ENCODE measurements around the gene SLC25A21.

SLC25A21 gene

DNA sequence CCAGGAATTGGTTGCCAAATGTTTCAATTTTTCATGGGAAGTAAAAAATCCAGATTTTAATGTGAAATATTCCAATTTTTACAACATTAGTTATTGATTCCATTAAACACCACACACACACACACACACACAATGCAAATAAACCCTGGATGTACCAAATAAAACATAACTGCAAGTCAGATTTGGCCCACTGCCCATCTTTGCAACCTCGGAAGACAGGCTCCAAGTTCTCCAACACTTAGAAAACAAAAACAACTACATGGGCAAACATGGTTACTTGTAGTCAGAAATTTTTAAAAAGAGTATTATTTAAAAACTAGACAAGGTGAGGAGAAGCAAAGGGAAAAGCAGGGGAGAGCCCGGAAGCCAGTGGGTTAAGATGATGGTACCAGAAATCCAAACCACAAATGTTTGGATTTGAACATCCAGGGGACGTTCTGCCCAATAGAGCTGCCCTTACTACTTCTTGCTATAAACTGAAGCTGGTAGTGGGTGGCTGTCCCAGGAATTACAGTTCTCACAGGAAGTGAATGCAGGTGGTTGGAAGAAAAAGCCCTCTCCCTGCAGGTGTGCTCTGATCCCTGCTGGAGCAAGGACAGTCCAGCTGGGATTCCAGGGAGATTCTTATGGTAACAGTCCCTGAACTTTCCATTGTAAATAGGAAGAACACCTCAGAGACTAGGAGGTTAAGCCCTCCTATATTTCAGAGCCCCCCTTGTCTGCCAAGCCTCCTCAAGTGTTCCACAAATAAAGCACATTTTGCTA, 111.7 kb downstream of the SLC25A21 start:
- H3K4me3 Mint-ChIP-seq: no peak overlapping the region
- no peaks in the 10 kb centered on the region for H3K36me3 Mint-ChIP-seq (ENCODE audit: insufficient read depth)
- ATAC-seq (replicated peaks; ENCODE audit: extremely low read depth, poor library complexity, severe bottlenecking) (no peak), DNase-seq (ENCODE audit: low spot score in 2 of 2) (no peak)
- no peak overlapping the region for H3K27ac Mint-ChIP-seq (ENCODE audit: low read depth)
- H3K4me1 Mint-ChIP-seq: no peaks in the 10 kb centered on the region
- peaks cover 29% of the 10 kb centered on the region for H3K9me3 Mint-ChIP-seq
- no peaks in the 10 kb centered on the region for H3K27me3 Mint-ChIP-seq

DNA sequence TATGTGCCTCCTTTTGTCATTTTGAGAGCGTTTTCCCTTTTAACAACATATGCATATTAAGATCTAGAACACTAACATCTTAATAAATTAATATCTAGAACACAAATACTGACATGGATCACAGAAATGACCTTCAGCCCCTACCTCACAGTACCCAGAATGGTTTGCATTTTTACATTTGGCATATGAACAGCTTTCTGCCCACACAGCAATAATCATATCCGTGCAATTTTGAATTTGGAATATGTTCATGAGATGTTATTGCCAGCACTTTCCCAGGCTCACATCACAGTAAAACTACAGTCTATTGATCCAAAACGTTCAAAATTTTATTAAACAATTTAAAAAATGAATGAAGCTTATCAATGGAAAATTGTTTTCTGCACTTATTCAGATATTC, 114.6 kb downstream of the SLC25A21 start:
- H3K27ac Mint-ChIP-seq (ENCODE audit: low read depth): no peak overlapping the region
- no peak for DNase-seq (ENCODE audit: low spot score in 2 of 2)
- no peaks in the 10 kb centered on the region for H3K4me1 Mint-ChIP-seq
- H3K4me3 Mint-ChIP-seq: no peak overlapping the region
- no peaks in the 10 kb centered on the region for H3K36me3 Mint-ChIP-seq (ENCODE audit: insufficient read depth)
- H3K27me3 Mint-ChIP-seq: no peaks in the 10 kb centered on the region
- ATAC-seq (replicated peaks; ENCODE audit: extremely low read depth, poor library complexity, severe bottlenecking): no peak
- peaks cover 34% of the 10 kb centered on the region for H3K9me3 Mint-ChIP-seq

DNA sequence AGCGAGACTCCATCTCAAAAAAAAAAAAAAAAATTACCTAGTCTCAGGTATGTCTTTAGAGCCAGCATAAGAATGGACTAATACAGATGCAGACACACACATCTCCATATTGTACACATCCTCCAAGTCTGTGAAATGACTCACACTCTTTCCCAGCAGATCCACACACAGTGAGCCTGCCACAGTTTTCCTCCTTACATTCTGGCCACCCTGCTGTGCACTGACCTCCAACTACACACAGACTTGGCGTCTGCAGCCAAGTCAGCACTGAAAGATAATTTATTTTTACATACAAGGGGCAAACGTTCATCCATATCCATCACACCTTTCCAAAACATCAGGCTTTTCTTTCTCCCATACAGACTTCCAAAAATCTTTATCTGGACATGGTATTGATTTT, 115.9 kb downstream of the SLC25A21 start:
- no peaks in the 10 kb centered on the region for H3K27me3 Mint-ChIP-seq
- H3K9me3 Mint-ChIP-seq: peaks cover 29% of the 10 kb centered on the region
- ATAC-seq (replicated peaks; ENCODE audit: extremely low read depth, poor library complexity, severe bottlenecking) (no peak), DNase-seq (ENCODE audit: low spot score in 2 of 2) (no peak)
- no peaks in the 10 kb centered on the region for H3K4me1 Mint-ChIP-seq
- H3K4me3 Mint-ChIP-seq: no peak overlapping the region
- no peaks in the 10 kb centered on the region for H3K36me3 Mint-ChIP-seq (ENCODE audit: insufficient read depth)
- H3K27ac Mint-ChIP-seq (ENCODE audit: low read depth): no peak overlapping the region

DNA sequence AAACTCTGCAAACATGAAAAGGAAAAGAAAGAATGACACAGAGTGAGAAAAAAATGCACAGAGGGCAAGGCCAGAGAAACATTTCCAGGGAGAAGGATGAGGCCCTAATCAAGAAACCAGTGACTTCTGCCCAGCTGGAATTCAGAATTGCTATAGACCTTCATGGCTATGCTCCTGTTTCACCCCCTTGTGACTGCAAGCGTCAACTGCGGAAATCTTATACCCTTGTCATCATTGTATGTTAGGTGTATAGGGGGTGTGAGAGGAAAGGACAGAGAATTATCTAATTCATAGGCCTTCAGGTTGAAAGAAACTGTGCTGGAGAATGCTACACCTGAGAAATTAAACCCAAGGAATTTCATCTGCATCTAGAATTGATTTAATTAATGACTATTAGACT, 117.5 kb downstream of the SLC25A21 start:
- ATAC-seq (replicated peaks; ENCODE audit: extremely low read depth, poor library complexity, severe bottlenecking) (no peak), DNase-seq (ENCODE audit: low spot score in 2 of 2) (no peak)
- H3K27me3 Mint-ChIP-seq: no peaks in the 10 kb centered on the region
- H3K27ac Mint-ChIP-seq (ENCODE audit: low read depth): no peak overlapping the region
- no peak overlapping the region for H3K4me3 Mint-ChIP-seq
- H3K4me1 Mint-ChIP-seq: no peaks in the 10 kb centered on the region
- no peaks in the 10 kb centered on the region for H3K36me3 Mint-ChIP-seq (ENCODE audit: insufficient read depth)
- H3K9me3 Mint-ChIP-seq: peaks cover 39% of the 10 kb centered on the region

DNA sequence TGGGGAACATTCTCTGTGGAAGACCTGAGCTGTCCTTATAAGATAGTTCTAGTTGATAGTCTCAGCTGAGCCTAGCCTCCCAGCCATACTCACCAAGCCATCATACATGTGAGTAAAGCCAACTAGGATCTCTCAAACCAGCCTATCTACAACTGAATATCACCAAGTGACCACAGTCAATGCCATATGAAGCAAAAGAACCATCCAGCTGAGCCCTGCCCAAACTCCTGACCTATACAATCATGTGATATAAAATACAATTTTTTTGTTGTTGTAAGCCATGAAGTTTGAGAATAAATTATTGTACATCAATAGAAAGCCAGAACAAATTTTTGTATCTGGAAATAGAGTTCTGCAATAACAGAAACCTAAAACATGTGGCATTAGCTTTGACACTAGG, 118.3 kb downstream of the SLC25A21 start:
- no peaks in the 10 kb centered on the region for H3K4me1 Mint-ChIP-seq
- no peaks in the 10 kb centered on the region for H3K27me3 Mint-ChIP-seq
- ATAC-seq (replicated peaks; ENCODE audit: extremely low read depth, poor library complexity, severe bottlenecking) (no peak), DNase-seq (ENCODE audit: low spot score in 2 of 2) (no peak)
- peaks cover 39% of the 10 kb centered on the region for H3K9me3 Mint-ChIP-seq
- no peak overlapping the region for H3K27ac Mint-ChIP-seq (ENCODE audit: low read depth)
- H3K36me3 Mint-ChIP-seq (ENCODE audit: insufficient read depth): no peaks in the 10 kb centered on the region
- no peak overlapping the region for H3K4me3 Mint-ChIP-seq

DNA sequence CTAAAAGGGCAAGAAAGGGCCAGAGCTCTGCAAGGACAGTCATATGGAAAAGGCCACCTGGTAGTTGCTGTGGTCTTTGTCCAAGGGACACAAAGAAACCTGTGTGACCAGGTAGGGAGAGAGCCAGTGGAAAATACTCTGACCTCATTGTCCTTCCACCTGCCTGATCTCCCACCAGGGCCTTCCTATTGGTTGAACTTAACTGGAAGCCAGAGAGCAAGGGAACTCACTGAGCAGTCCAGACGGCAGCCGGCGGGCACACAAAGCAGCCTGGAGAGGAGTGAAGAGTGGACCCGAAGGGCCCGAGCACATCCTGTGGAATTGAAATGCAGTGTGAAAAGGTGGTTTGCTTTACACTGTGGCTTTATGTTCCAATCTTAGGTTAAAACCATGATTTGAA, 120.7 kb downstream of the SLC25A21 start:
- Mint-ChIP-seq H3K36me3 (ENCODE audit: insufficient read depth) (no peaks in the 10 kb centered on the region), H3K27me3 (no peaks in the 10 kb centered on the region), H3K27ac (ENCODE audit: low read depth) (no peak overlapping the region), H3K4me3 (no peak overlapping the region), H3K4me1 (no peaks in the 10 kb centered on the region), H3K9me3 (peaks cover 40% of the 10 kb centered on the region)
- ATAC-seq (replicated peaks; ENCODE audit: extremely low read depth, poor library complexity, severe bottlenecking) (no peak), DNase-seq (ENCODE audit: low spot score in 2 of 2) (no peak)

DNA sequence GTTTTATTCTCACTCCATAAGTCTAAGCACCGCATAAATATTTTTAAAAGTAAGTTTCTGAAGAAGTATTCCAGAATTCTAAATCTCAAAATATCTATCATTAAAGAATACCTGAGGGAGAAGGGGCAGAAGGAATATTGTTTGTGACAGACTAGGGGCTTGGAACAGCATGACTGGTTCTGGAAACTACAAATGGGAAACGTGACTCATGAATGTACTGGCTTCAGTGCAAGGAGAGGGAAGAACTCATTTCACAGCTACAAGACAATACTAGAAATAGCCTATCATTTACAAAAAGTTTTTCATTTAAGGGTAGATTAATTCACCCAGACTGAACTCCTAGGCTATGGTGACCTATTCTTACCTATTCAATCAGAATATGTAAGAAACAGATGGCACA, 121.3 kb downstream of the SLC25A21 start:
- DNase-seq (ENCODE audit: low spot score in 2 of 2) (no peak), ATAC-seq (replicated peaks; ENCODE audit: extremely low read depth, poor library complexity, severe bottlenecking) (no peak)
- no peaks in the 10 kb centered on the region for H3K27me3 Mint-ChIP-seq
- no peaks in the 10 kb centered on the region for H3K36me3 Mint-ChIP-seq (ENCODE audit: insufficient read depth)
- H3K27ac Mint-ChIP-seq (ENCODE audit: low read depth): no peak overlapping the region
- H3K9me3 Mint-ChIP-seq: peaks cover 36% of the 10 kb centered on the region
- H3K4me3 Mint-ChIP-seq: no peak overlapping the region
- H3K4me1 Mint-ChIP-seq: no peaks in the 10 kb centered on the region

DNA sequence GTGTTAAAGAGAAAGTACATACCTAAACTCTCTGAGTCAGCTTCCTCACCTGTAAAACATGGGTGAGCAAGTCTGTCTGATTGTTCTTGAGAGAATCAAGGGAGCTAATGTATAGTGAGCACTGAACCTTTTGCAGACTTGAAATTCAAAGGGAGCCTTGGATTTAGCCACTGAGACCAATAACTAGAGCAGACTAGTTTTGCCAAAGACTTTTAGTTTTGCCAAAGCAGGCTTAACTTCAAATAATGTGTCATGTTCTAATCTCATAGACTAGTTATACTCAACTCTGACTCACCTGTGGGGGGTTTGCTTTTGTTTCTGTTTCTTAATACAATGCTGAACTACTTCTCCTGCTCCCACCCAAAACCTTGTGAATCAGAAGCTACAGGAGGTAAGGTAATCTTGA, 123.7 kb downstream of the SLC25A21 start:
- Mint-ChIP-seq H3K27ac (ENCODE audit: low read depth) (no peak overlapping the region), H3K27me3 (no peaks in the 10 kb centered on the region), H3K4me1 (no peaks in the 10 kb centered on the region), H3K4me3 (no peak overlapping the region), H3K36me3 (ENCODE audit: insufficient read depth) (no peaks in the 10 kb centered on the region), H3K9me3 (peaks cover 25% of the 10 kb centered on the region)
- no peak for ATAC-seq (replicated peaks; ENCODE audit: extremely low read depth, poor library complexity, severe bottlenecking)
- DNase-seq (ENCODE audit: low spot score in 2 of 2): no peak

DNA sequence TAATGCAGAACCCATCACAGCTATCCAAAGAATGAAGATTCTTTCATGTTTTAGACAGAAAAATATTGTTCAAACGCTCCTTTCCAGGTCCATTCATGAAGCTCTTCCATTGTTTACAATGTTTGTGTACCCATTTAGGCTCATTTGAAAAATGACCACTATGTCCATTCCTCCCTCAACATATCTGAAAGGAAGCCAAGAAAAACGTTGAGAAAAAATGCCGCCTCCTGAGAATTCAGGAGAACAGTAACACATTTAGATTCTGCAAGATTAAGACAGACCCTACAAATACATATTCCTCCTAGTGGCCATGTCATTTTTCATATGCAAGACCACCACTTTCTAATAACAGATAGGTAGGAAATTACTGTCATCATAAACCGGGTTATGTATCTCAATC, 124.4 kb downstream of the SLC25A21 start:
- no peak for ATAC-seq (replicated peaks; ENCODE audit: extremely low read depth, poor library complexity, severe bottlenecking)
- H3K36me3 Mint-ChIP-seq (ENCODE audit: insufficient read depth): no peaks in the 10 kb centered on the region
- DNase-seq (ENCODE audit: low spot score in 2 of 2): no peak
- H3K9me3 Mint-ChIP-seq: peaks cover 27% of the 10 kb centered on the region
- H3K4me1 Mint-ChIP-seq: no peaks in the 10 kb centered on the region
- no peak overlapping the region for H3K27ac Mint-ChIP-seq (ENCODE audit: low read depth)
- no peaks in the 10 kb centered on the region for H3K27me3 Mint-ChIP-seq
- no peak overlapping the region for H3K4me3 Mint-ChIP-seq

DNA sequence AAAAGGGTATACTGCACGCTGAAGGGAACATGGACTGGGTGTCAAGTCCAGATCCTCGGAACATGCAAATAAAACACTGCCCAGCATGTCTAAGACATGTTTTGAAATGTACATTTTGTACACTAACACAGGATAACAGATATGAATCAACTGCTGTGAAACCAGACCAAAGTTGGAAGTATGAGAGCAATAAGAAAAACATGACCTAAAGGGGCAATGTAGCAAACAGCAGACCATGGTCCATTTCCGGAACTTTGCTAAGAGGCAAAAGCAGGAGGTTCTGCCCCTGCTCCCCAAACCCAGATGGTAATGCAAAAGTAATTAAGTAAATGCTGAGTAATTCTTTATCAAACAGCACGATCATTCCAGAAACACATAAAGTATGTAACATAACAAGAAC, 125.2 kb downstream of the SLC25A21 start:
- no peaks in the 10 kb centered on the region for H3K27me3 Mint-ChIP-seq
- H3K4me1 Mint-ChIP-seq: no peaks in the 10 kb centered on the region
- no peak for DNase-seq (ENCODE audit: low spot score in 2 of 2)
- H3K36me3 Mint-ChIP-seq (ENCODE audit: insufficient read depth): no peaks in the 10 kb centered on the region
- H3K4me3 Mint-ChIP-seq: no peak overlapping the region
- H3K27ac Mint-ChIP-seq (ENCODE audit: low read depth): no peak overlapping the region
- H3K9me3 Mint-ChIP-seq: peaks cover 29% of the 10 kb centered on the region
- ATAC-seq (replicated peaks; ENCODE audit: extremely low read depth, poor library complexity, severe bottlenecking): no peak

DNA sequence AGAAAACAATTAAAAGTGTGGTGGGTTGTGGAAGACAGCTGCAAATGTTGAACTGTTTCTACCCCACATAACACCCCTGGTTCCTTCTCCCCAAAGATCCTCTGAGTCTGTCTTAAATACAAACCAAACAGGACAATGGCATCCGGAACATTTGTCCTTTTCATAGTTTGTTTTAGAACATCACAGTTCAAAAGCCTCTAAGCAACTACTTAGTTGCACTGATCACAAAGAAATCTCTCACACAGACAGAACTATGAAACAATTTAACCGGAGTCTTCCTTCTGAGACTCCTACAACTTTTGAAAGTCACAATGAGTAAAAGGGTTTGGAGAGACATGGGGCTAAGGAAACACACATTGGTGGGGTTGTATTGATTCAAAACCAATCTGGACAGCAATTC, 125.6 kb downstream of the SLC25A21 start:
- Mint-ChIP-seq H3K9me3 (peaks cover 29% of the 10 kb centered on the region), H3K4me1 (no peaks in the 10 kb centered on the region), H3K4me3 (no peak overlapping the region), H3K36me3 (ENCODE audit: insufficient read depth) (no peaks in the 10 kb centered on the region), H3K27me3 (no peaks in the 10 kb centered on the region), H3K27ac (ENCODE audit: low read depth) (no peak overlapping the region)
- ATAC-seq (replicated peaks; ENCODE audit: extremely low read depth, poor library complexity, severe bottlenecking): no peak
- DNase-seq (ENCODE audit: low spot score in 2 of 2): no peak

DNA sequence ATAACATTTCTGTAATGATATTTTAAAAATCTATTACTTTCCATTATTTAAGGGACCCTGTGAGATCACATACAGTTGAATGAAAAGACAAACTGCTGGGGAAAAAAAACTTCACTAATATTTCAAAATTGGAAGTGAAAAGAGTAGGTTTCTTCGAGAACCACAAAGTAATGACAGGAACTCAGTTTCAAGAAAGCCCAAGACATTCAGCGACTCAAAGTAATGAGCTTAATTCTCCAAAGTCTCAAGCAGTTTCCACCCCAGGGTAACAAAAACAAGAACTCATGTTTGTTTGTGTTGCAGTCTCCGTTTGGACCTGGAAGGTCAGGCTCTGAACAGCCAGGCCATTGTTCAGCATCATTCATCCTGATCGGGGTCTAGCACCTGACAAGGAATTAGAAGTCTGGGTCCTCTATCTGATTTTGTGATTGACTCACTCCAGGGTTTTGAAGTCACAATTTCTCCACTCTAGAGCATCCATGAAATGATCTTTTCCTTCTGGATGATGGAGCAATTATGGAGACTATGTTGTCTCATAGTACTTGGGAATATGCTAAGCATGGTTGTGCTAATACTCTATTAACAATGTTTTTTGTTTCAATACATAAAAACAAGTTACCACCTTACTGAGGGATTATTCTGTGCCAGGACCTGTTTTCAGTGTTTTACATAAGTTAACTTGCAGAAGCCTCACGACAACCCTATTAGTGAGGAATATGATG, 126.9 kb downstream of the SLC25A21 start:
- H3K4me3 Mint-ChIP-seq: no peak overlapping the region
- no peaks in the 10 kb centered on the region for H3K36me3 Mint-ChIP-seq (ENCODE audit: insufficient read depth)
- no peaks in the 10 kb centered on the region for H3K27me3 Mint-ChIP-seq
- H3K27ac Mint-ChIP-seq (ENCODE audit: low read depth): no peak overlapping the region
- H3K9me3 Mint-ChIP-seq: peaks cover 19% of the 10 kb centered on the region
- ATAC-seq (replicated peaks; ENCODE audit: extremely low read depth, poor library complexity, severe bottlenecking) (no peak), DNase-seq (ENCODE audit: low spot score in 2 of 2) (no peak)
- no peaks in the 10 kb centered on the region for H3K4me1 Mint-ChIP-seq

DNA sequence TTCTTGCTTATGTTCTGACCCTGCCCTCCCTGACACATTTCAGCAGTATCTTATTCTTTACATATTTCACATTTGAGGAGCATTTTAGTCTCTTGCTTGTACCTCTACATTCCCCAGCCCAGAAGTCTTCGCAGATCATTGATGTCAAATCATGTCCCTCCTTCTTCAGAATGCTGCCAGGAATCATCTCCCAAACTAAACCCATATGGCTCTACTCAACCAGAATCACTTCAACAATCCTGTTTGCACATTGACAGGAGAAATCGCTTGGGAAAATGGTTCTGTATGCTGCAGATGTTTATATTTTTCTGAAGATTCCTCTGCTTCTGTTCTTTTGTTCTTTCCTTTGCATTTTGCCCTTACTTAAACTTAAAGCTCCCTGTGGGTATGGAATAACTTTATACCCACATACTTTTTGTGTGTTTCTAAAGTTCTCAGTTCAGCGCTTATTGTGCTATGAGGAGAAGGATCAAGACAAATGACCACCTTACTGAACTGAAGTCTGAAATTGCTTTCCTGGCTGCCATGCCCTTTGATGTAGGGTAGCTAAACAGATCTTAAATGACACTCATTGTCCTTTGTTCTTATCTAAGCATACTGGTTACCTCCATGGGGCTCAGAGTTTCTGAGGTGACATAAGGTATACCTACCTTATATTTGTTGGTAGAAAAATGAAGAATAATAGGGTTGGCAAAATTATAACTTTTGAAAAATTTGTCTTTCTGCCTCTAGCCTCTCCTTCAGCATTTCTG, 134.6 kb downstream of the SLC25A21 start:
- ATAC-seq (replicated peaks; ENCODE audit: extremely low read depth, poor library complexity, severe bottlenecking): no peak
- Mint-ChIP-seq H3K9me3 (peaks cover 7% of the 10 kb centered on the region), H3K4me3 (no peak overlapping the region), H3K27me3 (no peaks in the 10 kb centered on the region), H3K27ac (ENCODE audit: low read depth) (no peak overlapping the region), H3K4me1 (no peaks in the 10 kb centered on the region), H3K36me3 (ENCODE audit: insufficient read depth) (no peaks in the 10 kb centered on the region)
- DNase-seq (ENCODE audit: low spot score in 2 of 2): no peak

Data from central memory CD8-positive, alpha-beta T cell (primary cell).